Fibroblast of lung (primary cell): ENCODE measurements around the gene OBSCN.

Source experiments
- EZH2 ChIP-seq: IDR thresholded peaks from 2 replicates; pipeline ENCODE4 v1.5.1; 2012; ENCODE audit warnings: low read length, control low read depth, mild to moderate bottlenecking; ENCODE audit errors: missing control alignments
- TF ChIP-seq, protein P1 (sequence below), 2 donors: IDR thresholded peaks in 1 of 2; conservative IDR thresholded peaks in 1 of 2; 1 replicate in 1 of 2; 2 replicates in 1 of 2; pipeline ENCODE4 v1.5.1; 2011 to 2012; ENCODE audit warnings: low read length in 2 of 2, control low read depth in 1 of 2, inconsistent platforms in 1 of 2, low read depth in 1 of 2, mild to moderate bottlenecking in 1 of 2

DNA sequence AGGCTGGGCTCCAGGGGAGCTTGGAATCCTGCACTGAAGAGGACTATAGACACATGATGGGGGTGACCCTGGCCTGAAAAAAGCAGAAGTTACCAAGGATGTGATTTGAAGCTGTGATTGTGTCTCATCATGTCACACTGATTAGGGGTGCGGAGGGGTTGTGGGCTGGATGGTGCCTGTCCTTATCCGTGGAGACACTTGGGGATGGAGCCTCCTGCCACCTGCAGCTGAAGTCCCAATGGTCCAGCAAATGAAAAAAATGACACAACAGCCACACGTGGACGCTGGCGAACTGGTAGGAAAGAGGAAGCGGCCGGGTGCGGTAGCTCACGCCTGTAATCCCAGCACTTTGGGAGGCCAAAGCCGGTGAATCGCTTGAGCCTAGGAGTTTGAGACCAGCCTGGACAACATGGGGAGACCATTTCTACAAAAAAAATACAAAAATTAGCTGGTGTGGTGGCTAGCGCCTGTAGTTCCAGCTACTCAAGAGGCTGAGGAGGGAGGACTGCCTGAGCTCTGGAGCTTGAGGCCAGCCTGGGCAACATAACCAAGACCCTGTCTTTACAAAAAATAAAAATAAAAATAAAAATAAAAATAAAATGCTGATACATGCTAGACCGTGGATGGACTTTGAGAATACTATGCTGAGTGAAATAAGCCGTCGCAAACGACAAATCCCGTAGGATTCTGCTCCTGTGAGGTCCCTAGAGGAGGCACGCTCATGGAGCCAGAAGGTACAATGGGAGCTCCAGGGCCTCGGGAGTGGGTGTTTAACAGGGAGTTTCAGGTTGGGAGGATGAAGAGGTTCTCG, 43.1 kb upstream of the OBSCN start:
- TF ChIP-seq, protein P1, sequence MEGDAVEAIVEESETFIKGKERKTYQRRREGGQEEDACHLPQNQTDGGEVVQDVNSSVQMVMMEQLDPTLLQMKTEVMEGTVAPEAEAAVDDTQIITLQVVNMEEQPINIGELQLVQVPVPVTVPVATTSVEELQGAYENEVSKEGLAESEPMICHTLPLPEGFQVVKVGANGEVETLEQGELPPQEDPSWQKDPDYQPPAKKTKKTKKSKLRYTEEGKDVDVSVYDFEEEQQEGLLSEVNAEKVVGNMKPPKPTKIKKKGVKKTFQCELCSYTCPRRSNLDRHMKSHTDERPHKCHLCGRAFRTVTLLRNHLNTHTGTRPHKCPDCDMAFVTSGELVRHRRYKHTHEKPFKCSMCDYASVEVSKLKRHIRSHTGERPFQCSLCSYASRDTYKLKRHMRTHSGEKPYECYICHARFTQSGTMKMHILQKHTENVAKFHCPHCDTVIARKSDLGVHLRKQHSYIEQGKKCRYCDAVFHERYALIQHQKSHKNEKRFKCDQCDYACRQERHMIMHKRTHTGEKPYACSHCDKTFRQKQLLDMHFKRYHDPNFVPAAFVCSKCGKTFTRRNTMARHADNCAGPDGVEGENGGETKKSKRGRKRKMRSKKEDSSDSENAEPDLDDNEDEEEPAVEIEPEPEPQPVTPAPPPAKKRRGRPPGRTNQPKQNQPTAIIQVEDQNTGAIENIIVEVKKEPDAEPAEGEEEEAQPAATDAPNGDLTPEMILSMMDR (conservative IDR thresholded peaks at IDR 0.05 in 1 of 2, IDR thresholded peaks at IDR 0.05 in 1 of 2; ENCODE audit: low read depth in 1 of 2, low read length in 2 of 2), result no peak
- TF ChIP-seq EZH2, result no peak
